Dermis microvascular lymphatic vessel endothelial cell (primary cell): ENCODE results near the gene NASP. TPM values are rescaled to one million over a fixed set of nuclear protein-coding genes. Genes with fewer than 3 reads are reported as not detected.
"Not testable (repeated sequence)": the region's sequence is repeated elsewhere in the genome, so short reads cannot be mapped to it uniquely, and the experiment has no call there.

Source experiments
- DNase-seq, 2 donors: peaks; one replicate each; pipeline versions ENCODE4 v3.0.0 to v3.0.0-alpha.2; 2010; ENCODE audit warnings: low read depth in 2 of 2
- total RNA-seq: library from RNA; depleted of rRNA; stranded (reverse); fragments of >200 nt; gene quantifications from 2 replicates; pipeline ENCODE4 v1.2.1, GENCODE V29; 2014

The NASP gene
- total RNA-seq, 1 donor from 2014 or later, result 69.4 TPM

- DNase-seq, result peak; percentile 52 to 74
Observed at GRCh38 chr1:45569962-45570581, 13.8 kb upstream of the NASP start.

- no peak for DNase-seq
Observed at GRCh38 chr1:45570631-45571030, 13.2 kb upstream of the NASP start.

GRCh38 chr1:45573231-45573804, 10.5 kb upstream of the NASP start:
- no peak for DNase-seq

- no peak for DNase-seq
Observed at GRCh38 chr1:45574105-45574626, 9.7 kb upstream of the NASP start.

GRCh38 chr1:45583264-45583665, 576 bp upstream of the NASP start:
- peak; percentile 95 to 98 for DNase-seq

- DNase-seq, result peak; percentile 94 to 98
Observed at GRCh38 chr1:45584351-45585109, 689 bp downstream of the NASP start.

- DNase-seq, result no peak
Observed at GRCh38 chr1:45585110-45585426, 1.2 kb downstream of the NASP start.

- DNase-seq, result no peak
Observed at GRCh38 chr1:45585496-45586075, 1.7 kb downstream of the NASP start.

- no peak for DNase-seq
Observed at GRCh38 chr1:45586769-45587168, 2.9 kb downstream of the NASP start.

- no peak for DNase-seq
Observed at GRCh38 chr1:45589861-45590260, 6.0 kb downstream of the NASP start.

GRCh38 chr1:45594412-45594811, 10.6 kb downstream of the NASP start:
- DNase-seq, result no peak

GRCh38 chr1:45596765-45597164, 12.9 kb downstream of the NASP start:
- not testable (repeated sequence) for DNase-seq

GRCh38 chr1:45604239-45604638, 20.4 kb downstream of the NASP start:
- DNase-seq, result no peak

- DNase-seq, result no peak
Observed at GRCh38 chr1:45607404-45608074, 23.7 kb downstream of the NASP start.

- DNase-seq, result peak in 1 of 2 donors; percentile 84
Observed at GRCh38 chr1:45608175-45609156, 24.6 kb downstream of the NASP start.

GRCh38 chr1:45610589-45611226, 26.9 kb downstream of the NASP start:
- DNase-seq, result no peak

GRCh38 chr1:45612941-45613579, 29.2 kb downstream of the NASP start:
- DNase-seq, result no peak

- no peak for DNase-seq
Observed at GRCh38 chr1:45615885-45616284, 32.0 kb downstream of the NASP start.

GRCh38 chr1:45617618-45618017, 33.8 kb downstream of the NASP start:
- peak in 1 of 2 donors; percentile 75 for DNase-seq
